Ammon's horn (tissue), 1 donor: ENCODE results near the gene RNF19B.

Experiments
- DNase-seq: peaks from one replicate; pipeline ENCODE4 v3.0.0-alpha.2; 2016; ENCODE audit warnings: low spot score

RNF19B gene

DNA sequence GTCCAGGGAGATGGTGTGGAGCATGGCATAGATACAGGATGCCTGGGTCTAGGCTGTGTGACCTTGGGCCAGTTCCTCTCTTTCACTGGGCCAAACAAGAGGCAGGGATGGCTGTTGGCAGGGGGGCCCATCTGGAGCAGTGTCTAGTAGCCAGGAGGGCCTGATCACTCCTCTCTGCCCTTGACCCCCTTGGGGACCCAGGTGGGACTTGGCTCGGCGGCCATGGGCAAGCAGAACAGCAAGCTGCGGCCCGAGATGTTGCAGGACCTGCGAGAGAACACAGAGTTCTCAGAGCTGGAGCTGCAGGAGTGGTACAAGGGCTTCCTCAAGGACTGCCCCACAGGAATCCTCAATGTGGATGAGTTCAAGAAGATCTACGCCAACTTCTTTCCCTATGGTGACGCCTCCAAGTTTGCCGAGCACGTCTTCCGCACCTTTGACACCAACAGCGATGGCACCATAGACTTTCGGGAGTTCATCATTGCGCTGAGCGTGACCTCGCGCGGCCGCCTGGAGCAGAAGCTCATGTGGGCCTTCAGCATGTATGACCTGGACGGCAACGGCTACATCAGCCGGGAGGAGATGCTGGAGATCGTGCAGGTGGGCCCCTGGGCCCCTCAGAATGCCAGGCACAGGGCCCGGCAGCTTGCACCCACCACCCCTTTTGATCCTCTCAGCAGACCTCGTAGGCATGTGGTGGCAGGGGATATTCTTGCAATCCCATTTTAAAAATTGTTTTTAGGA lies 75.8 kb downstream of the RNF19B start:
- DNase-seq: no peak

DNA sequence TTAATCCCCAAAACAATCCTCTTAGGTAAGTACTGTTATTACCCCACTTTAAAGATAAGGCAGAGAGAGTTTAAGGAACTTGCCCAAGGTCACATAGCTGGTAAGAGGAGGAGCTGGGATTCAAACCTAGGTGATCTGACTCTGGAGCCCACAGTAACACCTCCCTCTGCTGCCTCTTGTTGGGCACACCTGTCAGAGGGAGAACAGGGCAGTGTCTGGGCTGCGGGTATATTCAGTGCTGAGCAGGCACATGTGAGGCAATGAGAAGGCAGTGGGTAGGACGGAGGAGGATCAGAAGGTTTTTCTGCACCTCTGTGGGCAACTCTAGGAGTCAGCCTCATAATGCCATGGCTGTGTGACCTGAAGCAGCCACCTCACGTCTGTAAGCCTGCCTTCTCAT lies 76.5 kb downstream of the RNF19B start:
- DNase-seq: no peak

DNA sequence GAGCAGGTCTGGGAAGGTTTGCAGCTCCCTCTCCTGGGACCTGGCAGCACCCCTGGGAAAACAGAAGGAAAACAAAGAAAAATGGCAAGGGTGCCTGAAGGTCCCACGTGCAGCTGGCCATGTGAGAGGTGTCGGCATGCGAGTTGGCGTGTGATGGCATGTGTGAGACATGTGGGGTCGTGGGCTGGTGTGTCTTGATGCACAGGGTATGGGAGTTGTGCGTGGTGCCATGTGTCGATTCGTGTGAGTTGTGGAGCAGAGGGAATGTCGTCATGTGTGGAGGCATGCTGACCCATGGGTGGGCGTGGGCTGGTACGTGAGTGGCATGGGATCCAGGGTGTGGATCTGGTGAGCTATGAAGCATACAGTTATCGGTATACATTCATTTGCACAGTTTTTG lies 77.0 kb downstream of the RNF19B start:
- DNase-seq: no peak

DNA sequence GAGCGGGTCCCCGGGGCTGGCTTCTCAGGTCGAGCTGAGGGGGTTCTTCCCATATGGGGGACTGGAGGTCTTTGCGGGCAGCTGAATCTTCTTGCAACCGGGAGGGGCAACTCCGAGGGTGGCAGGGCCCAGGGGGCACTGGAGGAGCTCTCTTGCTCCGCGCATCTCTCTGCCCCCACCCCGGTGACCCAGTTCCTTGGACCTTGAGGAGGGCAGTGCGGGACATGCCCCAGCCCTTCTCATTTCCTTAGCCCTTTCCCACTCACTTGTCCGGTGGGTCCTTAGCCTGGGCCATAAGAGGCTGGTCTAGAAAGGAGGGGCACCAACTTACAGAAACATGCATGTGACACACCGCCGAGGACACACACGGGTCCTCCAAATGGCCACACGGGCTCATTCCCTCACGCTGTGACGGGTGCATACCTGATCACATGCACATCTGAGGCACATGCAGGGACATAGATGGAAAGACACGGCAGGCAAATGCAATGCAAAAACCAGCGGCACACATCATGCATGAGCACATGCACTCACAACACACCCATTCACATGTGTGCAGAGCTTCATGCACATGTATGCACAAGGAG lies 77.7 kb downstream of the RNF19B start:
- DNase-seq: no peak
